Gastrocnemius medialis (tissue), 4 donors: ENCODE data around the gene NDP. TPM values are rescaled to one million over a fixed set of nuclear protein-coding genes. Genes with fewer than 3 reads are reported as not detected.

ENCODE experiments used
- ATAC-seq, 2 donors: fragments of 150-250 bp; one replicate each; pipeline ENCODE4 v1.9.1; 2016
- DNase-seq, 2 donors: peaks; one replicate each; pipeline ENCODE4 v3.0.0-alpha.2; 2019
- H3K27ac ChIP-seq, 4 donors: fragments of 200-600 bp; sonication (generic); 1 replicate in 1 of 4; 2 replicates in 3 of 4; pipeline ENCODE4 v1.5.1; 2016 to 2018; ENCODE audit warnings: mild to moderate bottlenecking in 2 of 4, moderate library complexity in 1 of 4
- H3K27me3 ChIP-seq, 3 donors: fragments of 200-600 bp; sonication (generic) in 2 of 3; 1 replicate in 1 of 3; 2 replicates in 2 of 3; pipeline versions ENCODE4 v1.5.1 to v1.6.0; 2016 to 2019; ENCODE audit warnings: mild to moderate bottlenecking in 1 of 3, moderate library complexity in 1 of 3
- H3K36me3 ChIP-seq, 2 donors: fragments of 200-600 bp; sonication (generic) in 1 of 2; one replicate each; pipeline ENCODE4 v1.5.1; 2017 to 2018
- H3K4me1 ChIP-seq, 2 donors: fragments of 200-600 bp; sonication (generic) in 1 of 2; one replicate each; pipeline ENCODE4 v1.5.1; 2016 to 2017; ENCODE audit warnings: mild to moderate bottlenecking in 2 of 2
- H3K4me3 ChIP-seq, 4 donors: fragments of 200-600 bp; sonication (generic) in 3 of 4; 1 replicate in 1 of 4; 2 replicates in 3 of 4; pipeline ENCODE4 v1.5.1; 2016 to 2019; ENCODE audit warnings: mild to moderate bottlenecking in 2 of 4
- H3K9me3 ChIP-seq, 3 donors: fragments of 200-600 bp; sonication (generic) in 2 of 3; 1 replicate in 1 of 3; 2 replicates in 2 of 3; pipeline ENCODE4 v1.5.1; 2016 to 2019
- CTCF ChIP-seq, 5 experiments: fragments of 450-650 bp in 3 of 5; fragments of 200-600 bp in 2 of 5; sonication (generic) in 2 of 5; IDR thresholded peaks in 4 of 5; conservative IDR thresholded peaks in 1 of 5; 1 replicate in 4 of 5; 2 replicates in 1 of 5; pipeline ENCODE4 v1.5.1; 2016 to 2019; ENCODE audit warnings: antibody characterized with exemption in 5 of 5, mild to moderate bottlenecking in 3 of 5, moderate library complexity in 3 of 5
- POLR2A ChIP-seq, 2 donors: fragments of 450-650 bp; IDR thresholded peaks; one replicate each; pipeline ENCODE4 v1.6.1; 2017; ENCODE audit warnings: antibody characterized with exemption in 2 of 2, mild to moderate bottlenecking in 2 of 2, moderate library complexity in 2 of 2
- in situ Hi-C, 4 donors: fragments of 200-750 bp; cut with MboI; loops; one replicate each; pipeline versions ENCODE4 v1.15.0 to v1.8.0; 2017; ENCODE audit warnings: low sequenced_read_pairs in 4 of 4
- intact Hi-C: fragments of 100-400 bp; cut with DNase I; formaldehyde crosslinking; loops from one replicate; pipeline ENCODE4 v1.15.1; 2023; ENCODE audit warnings: low total_unique reads
- total RNA-seq, 4 donors: library from RNA; depleted of rRNA; stranded (reverse); fragments of >200 nt; gene quantifications; one replicate each; pipeline versions ENCODE4 v1.1.0 to v1.2.3, GENCODE V29; 2016

The NDP gene
- total RNA-seq, 4 donors from 2014 or later = not detected

DNA sequence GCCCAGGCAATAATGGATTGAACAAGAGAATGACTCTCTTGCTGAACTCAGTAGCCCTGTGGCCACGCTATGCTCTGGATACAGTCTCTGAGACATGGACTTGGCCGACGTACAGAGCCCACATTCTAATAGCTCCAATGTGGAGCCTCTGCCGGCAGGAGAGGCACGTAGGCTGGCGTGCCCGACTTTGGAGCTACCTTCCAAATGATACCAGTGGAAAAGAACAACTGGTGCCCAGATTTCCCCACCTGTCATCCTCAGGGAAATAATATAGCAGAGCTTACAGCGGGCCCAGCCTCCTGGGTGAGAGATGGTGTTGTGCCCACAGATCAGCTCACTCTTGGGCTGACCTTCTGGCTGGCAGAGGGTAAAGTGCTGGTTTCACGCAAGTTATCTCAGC is 10.6 kb downstream of the NDP start:
- H3K36me3 ChIP-seq = no peaks in the 10 kb centered on the region
- in situ Hi-C loops (loop anchor here in 2 of 4 donors (10.0 to 25.0 kb wide), 3 partner anchors 62 to 1225 kb away; no protein-coding TSS in a partner anchor), intact Hi-C loops (no loop called here)
- no peak for DNase-seq
- no peaks in the 10 kb centered on the region for H3K4me1 ChIP-seq
- ATAC-seq = no peak
- no peak overlapping the region for H3K27ac ChIP-seq
- no peaks in the 10 kb centered on the region for H3K9me3 ChIP-seq
- TF ChIP-seq POLR2A (IDR thresholded peaks at IDR 0.05) = no peak
- TF ChIP-seq CTCF (IDR thresholded peaks at IDR 0.05 in 4 of 5, conservative IDR thresholded peaks at IDR 0.05 in 1 of 5) = no peak
- H3K27me3 ChIP-seq = peaks cover 0 to 4% (median 0%) of the 10 kb centered on the region in 3 donors
- no peak overlapping the region for H3K4me3 ChIP-seq

DNA sequence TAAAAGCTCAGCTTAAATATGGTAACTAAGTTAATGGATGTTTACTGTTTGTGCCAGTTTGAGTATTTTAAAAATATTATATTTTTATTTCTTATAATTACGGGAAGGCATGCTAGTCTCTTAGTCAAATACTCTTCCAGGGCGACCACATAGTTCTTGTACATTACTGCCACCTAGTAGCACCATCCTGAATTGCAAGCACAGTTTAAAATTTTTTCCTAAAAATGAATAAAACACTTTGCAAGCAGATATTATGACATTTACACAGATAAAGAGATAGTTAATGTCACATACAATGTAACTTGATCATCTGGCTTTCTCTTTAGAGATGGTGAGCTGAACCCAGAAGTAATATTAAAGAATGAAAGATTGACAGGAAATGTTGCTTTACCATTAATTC is 11.5 kb downstream of the NDP start:
- peaks cover 0 to 4% (median 0%) of the 10 kb centered on the region in 3 donors for H3K27me3 ChIP-seq
- intact Hi-C loops (no loop called here), in situ Hi-C loops (loop anchor here in 2 of 4 donors (10.0 to 25.0 kb wide), 3 partner anchors 63 to 1226 kb away; no protein-coding TSS in a partner anchor)

GRCh38 chrX:43958529-43958928 is 14.7 kb downstream of the NDP start:
- in situ Hi-C loops (loop anchor here in 2 of 4 donors (25.0 kb wide), 2 partner anchors 404 to 1229 kb away; no protein-coding TSS in a partner anchor), intact Hi-C loops (loop anchor here (5.0 kb wide), 1 partner anchor 1229 kb away; no protein-coding TSS in a partner anchor)
- H3K36me3 ChIP-seq = no peaks in the 10 kb centered on the region
- H3K4me3 ChIP-seq = no peak overlapping the region
- H3K27ac ChIP-seq = no peak overlapping the region
- no peaks in the 10 kb centered on the region for H3K9me3 ChIP-seq
- DNase-seq (no peak), ATAC-seq (peak; percentile 60 to 87)
- no peak for TF ChIP-seq POLR2A (IDR thresholded peaks at IDR 0.05)
- peak; percentile 34 to 66 (median 56) for TF ChIP-seq CTCF (IDR thresholded peaks at IDR 0.05 in 4 of 5, conservative IDR thresholded peaks at IDR 0.05 in 1 of 5)
- no peaks in the 10 kb centered on the region for H3K4me1 ChIP-seq
- peaks cover 0 to 4% (median 0%) of the 10 kb centered on the region in 3 donors for H3K27me3 ChIP-seq

More for the DNA sequence above, 11.5 kb downstream of the NDP start:
- H3K36me3 ChIP-seq = no peaks in the 10 kb centered on the region
- no peaks in the 10 kb centered on the region for H3K9me3 ChIP-seq
- H3K27ac ChIP-seq = no peak overlapping the region
- TF ChIP-seq POLR2A (IDR thresholded peaks at IDR 0.05) (no peak), CTCF (IDR thresholded peaks at IDR 0.05 in 4 of 5, conservative IDR thresholded peaks at IDR 0.05 in 1 of 5) (no peak)
- ATAC-seq (no peak), DNase-seq (no peak)
- no peaks in the 10 kb centered on the region for H3K4me1 ChIP-seq
- no peak overlapping the region for H3K4me3 ChIP-seq

DNA sequence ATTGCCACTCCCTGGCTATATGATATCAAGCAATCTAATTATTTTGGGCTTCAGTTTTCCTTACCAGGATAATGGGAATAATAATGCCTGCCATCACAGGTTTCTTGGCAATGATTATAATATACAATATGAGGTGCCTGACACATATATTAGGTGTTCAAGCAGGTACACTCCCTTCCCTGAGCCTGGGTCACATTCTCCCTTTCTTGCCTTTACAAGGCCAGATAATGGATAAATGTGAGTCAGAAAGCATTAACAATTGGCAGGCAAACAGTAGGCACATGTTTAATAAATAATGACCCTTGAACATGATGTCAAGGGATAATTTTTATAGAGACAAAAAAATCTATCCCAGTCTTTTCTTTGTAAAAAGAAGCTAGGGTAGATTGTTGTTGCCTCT is 17.2 kb downstream of the NDP start:
- in situ Hi-C loops (loop anchor here in 2 of 4 donors (25.0 kb wide), 2 partner anchors 406 to 1231 kb away; no protein-coding TSS in a partner anchor), intact Hi-C loops (loop anchor here (5.0 kb wide), 1 partner anchor 1231 kb away; no protein-coding TSS in a partner anchor)
- TF ChIP-seq CTCF (IDR thresholded peaks at IDR 0.05 in 4 of 5, conservative IDR thresholded peaks at IDR 0.05 in 1 of 5) (no peak), POLR2A (IDR thresholded peaks at IDR 0.05) (no peak)
- H3K27ac ChIP-seq = no peak overlapping the region
- H3K27me3 ChIP-seq = no peaks in the 10 kb centered on the region
- no peaks in the 10 kb centered on the region for H3K36me3 ChIP-seq
- H3K9me3 ChIP-seq = no peaks in the 10 kb centered on the region
- H3K4me3 ChIP-seq = no peak overlapping the region
- ATAC-seq (no peak), DNase-seq (no peak)
- H3K4me1 ChIP-seq = no peaks in the 10 kb centered on the region
